Measurements from ENCODE around the gene PHF21B.

The PHF21B gene

DNA sequence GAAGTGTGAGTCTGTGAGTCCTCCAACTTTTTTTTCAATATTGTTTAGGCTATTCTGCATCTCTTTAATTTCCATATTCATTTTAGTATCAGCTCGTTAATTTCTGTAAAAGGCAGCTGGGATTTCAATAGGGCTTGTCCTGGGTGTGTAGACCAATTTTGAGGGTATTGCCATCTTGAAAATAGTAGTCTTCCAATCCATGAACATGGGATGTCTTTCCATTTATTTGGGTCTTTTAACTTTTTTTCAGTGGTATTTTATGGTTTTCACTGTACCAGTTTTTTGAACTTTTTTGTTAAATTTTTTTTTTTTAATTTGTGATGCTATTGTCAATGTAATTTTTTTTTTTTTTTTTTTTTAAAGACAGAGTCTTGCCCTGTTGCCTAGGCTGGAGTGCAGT is 177.9 kb downstream of the PHF21B start:
- peaks cover 35 to 52% (median 46%) of the 10 kb centered on the region in 11 experiments for H3K9me3 ChIP-seq (replicated peaks in 1 of 11)
- no peak overlapping the region for H3K4me3 ChIP-seq
- peaks cover 0 to 8% (median 0%) of the 10 kb centered on the region in 11 experiments; a peak in 3 of 22 replicates for H3K36me3 ChIP-seq
- TF ChIP-seq Cebpa-rat (IDR thresholded peaks at IDR 0.05), result no peak
- H3K4me2 ChIP-seq, result no peak overlapping the region
- H3K4me1 ChIP-seq, result peaks cover 0 to 6% (median 2%) of the 10 kb centered on the region in 10 experiments; a peak in 10 of 20 replicates
- 0 out of 22 replicates have a peak, but pooled peaks cover 0 to under 1% (median 0%) of the 10 kb centered on the region in 11 experiments for H4K20me1 ChIP-seq
- H3K27me3 ChIP-seq, result no peaks in the 10 kb centered on the region
- H3K9ac ChIP-seq, result no peak overlapping the region
- H3K27ac ChIP-seq, result no peak overlapping the region
